Right lobe of liver (tissue), 4 donors: ENCODE measurements around the gene KRTCAP2.
"Not testable (repeated sequence)": the region's sequence is repeated elsewhere in the genome, so short reads cannot be mapped to it uniquely, and the experiment has no call there.

Experiments
- CTCF ChIP-seq, 4 donors: fragments of 200-600 bp in 3 of 4; fragments of 450-650 bp in 1 of 4; IDR thresholded peaks; one replicate each; pipeline versions ENCODE4 v1.5.1 to v1.8.0; 2016 to 2022; ENCODE audit warnings: antibody characterized with exemption in 4 of 4, mild to moderate bottlenecking in 2 of 4
- POLR2A ChIP-seq: fragments of 450-650 bp; IDR thresholded peaks from one replicate; pipeline ENCODE4 v1.6.1; 2017; ENCODE audit warnings: antibody characterized with exemption, mild to moderate bottlenecking
- donor health status: DM: no; HTN: no; CAD: no.
- donor health status: DM: no; HTN: no; CAD: no.
- donor health status: DM: no; HTN: yes; CAD: no.

GRCh38 chr1:155163785-155164184 lies 9.3 kb downstream of the KRTCAP2 start:
- not testable (repeated sequence) for TF ChIP-seq POLR2A; CTCF (IDR thresholded peaks at IDR 0.05)
